GM19372 (cell line): ENCODE data around the gene CPXM2.

ENCODE experiments used
- ATAC-seq: cut with Tn5 transposase; IDR thresholded peaks from one replicate; pipeline ENCODE4 v1.9.1; 2021; ENCODE audit warnings: mild to moderate bottlenecking, low read depth, moderate library complexity; ENCODE audit not compliant: unreplicated experiment

CPXM2 gene

GRCh38 chr10:123852411-123852951 is 39.1 kb downstream of the CPXM2 start:
- ATAC-seq = no peak

DNA sequence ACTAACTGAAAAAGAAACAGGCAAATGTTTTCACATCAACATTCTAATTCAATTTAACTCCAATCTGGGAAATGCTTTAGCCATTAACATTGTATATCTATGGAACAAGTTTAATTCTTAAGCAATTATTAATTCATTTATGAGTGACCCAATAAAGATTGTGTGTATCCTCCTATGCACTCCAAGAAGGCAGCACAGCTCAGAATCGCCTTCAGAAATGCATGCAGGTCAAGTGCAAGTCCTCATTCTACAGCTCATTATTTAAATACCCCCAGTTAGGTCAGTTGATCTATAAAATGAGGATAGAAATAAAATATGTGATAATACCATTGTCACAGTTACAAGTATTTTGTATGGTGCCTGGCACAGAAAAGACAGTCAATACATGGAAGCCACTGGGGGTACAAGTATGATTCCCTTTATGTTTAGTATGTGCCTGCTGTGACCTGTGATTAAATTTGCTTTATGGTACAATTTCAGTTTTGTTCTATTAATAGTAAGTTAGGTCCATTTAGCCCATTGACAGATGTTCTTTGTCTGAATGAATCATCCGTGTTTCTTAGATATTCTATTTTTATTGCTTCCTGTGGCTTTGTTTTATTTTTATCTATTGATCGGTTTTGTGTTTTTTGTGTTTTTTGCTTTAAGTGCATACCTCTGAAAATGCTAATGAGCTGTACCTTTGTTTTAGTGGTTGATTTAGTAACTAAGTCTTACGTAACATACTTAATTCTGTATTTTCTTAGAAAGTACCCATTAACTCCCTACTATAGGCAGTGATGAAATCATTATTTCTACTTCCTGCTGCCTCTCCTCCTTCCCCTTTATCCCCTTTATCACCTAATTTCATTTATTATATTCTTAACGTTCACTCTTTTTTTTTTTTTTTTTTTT is 42.8 kb downstream of the CPXM2 start:
- ATAC-seq = peak; percentile 75

DNA sequence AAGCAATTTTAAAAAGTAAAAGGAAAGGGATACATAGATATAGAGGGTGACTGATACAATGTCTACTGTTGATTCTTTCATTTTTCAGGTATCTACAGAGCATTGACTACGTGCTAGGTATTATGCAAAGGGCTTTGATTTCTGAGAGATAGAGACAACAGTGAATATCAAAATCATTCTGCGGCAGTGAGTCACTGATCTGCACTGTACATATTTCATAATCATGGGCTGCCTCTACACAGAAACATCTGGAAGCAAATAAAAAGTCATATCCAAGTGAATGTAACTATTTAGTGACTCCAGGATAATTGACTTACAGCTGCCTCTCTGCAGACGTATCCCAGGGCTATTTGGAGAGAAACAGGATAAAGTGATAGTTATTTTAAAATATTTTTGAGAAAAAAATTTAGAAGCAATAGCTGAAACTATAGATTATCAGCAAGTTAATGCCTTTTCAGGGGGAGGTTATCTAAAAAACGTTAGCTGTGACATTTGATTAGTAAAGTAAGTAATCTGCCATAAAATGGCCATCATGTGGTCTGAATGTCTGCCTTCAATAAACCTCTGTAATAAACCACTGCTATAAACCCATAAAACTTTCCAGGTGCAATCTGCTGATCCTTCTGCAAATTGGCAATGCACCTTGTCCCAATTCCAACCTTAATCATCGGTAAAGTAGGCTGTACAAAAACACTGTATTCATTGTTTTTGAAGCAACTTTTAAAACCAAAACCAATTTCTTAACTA is 43.7 kb downstream of the CPXM2 start:
- no peak for ATAC-seq

- ATAC-seq = no peak
These were observed 47.8 kb downstream of the CPXM2 start for GRCh38 chr10:123843835-123844234.

DNA sequence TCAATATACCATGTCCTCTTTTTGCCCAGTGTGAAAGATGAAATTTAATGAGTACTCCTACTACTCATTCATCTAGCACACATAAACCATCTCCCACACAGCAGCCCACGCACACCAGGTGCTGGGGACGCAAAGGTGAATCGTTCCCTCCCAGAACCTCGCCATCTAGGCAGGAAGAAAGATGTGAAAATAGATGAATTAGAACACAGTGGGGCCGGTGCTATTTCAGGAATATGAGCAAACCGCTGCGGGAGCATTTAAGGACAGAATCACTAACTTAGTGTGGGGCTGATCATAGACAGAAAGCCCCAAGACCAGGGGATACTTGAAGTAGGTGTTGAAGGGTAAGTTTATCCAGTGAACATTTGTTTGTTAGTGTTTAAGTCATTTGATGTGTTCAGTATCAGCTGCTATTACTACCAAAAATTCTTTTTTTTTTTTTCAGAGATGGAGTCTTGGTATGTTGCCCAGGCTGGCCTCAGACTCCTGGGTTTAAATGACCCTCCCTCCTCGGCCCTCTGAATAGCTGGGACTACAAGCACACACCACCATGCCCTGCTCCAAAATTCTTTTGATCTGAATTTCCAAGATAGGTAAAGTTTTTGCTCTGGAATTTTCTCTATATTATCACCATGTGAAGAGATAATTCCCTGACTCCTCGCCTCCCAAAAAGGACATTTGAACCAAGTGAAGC is 48.8 kb downstream of the CPXM2 start:
- no peak for ATAC-seq

- ATAC-seq = no peak
These were observed 50.0 kb downstream of the CPXM2 start for GRCh38 chr10:123841560-123841959.

GRCh38 chr10:123841115-123841514 is 50.5 kb downstream of the CPXM2 start:
- ATAC-seq = no peak

DNA sequence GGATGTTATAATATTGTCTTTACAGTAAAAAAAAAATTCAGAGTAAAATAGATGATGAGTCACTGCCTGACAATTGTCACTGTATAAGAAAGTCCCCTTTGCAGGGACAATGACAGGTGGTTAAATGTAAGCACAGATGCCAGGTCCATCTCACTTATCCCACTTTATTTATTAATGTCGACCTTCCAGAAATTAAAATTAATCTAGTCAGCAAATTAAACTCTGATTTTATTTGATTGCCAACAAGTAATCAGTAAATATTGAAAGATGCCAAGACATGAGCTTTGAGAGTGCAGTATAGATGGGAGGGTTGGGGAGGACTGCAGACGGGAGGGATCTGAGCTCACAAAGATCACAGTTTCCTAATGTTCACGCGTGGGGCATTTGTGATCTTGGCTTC is 50.9 kb downstream of the CPXM2 start:
- ATAC-seq = no peak

DNA sequence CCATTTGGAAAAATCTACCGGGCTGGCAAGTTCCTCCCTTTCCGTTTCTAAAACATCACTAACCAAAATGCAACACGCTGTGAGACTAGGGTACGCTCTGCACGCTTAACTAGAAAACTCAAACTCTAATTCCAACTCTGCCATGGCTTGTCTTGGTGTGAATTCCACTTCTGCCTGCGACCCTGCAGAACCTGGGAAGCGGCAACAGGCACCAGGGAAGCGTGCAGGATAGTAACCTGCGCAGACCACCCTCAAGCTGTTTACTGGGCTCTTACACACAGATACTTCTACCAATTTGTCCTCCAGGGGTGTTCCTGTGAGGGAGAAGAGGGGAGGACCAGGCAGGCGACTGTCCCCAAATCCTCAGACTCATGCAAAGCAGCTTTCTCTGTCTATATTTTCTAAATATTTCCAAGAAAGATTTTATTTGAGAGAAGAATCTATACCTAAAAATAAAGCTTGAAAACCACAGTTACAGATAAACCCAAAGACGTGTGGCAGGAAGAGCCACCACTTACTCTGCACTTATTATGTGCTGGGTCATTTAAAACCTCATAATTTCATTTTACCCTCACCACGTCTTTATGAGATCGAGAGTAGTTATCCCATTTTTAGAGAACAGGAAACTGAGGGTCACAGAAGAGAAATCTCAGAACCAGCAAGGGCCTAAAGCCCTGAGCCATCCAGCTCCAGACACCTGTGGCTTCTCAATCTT is 52.9 kb downstream of the CPXM2 start:
- no peak for ATAC-seq

DNA sequence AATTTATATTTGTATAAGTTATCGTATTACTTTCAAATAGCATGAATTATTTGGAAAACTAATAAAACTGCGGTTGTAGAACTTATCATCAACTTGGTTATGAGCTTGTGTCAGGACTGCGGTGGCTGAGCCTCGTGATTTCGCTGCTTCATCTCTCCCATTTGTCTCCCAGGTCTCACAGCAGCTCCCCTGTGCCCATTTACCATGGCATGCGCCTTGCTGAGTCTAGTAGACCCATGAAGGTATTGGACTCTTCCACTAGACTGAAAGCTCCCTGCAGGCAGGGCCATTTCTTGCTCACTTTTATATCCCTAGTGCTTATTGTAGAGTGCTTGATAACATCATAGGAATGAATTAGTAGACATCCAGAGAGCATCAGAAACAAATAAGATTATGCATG is 53.9 kb downstream of the CPXM2 start:
- no peak for ATAC-seq

DNA sequence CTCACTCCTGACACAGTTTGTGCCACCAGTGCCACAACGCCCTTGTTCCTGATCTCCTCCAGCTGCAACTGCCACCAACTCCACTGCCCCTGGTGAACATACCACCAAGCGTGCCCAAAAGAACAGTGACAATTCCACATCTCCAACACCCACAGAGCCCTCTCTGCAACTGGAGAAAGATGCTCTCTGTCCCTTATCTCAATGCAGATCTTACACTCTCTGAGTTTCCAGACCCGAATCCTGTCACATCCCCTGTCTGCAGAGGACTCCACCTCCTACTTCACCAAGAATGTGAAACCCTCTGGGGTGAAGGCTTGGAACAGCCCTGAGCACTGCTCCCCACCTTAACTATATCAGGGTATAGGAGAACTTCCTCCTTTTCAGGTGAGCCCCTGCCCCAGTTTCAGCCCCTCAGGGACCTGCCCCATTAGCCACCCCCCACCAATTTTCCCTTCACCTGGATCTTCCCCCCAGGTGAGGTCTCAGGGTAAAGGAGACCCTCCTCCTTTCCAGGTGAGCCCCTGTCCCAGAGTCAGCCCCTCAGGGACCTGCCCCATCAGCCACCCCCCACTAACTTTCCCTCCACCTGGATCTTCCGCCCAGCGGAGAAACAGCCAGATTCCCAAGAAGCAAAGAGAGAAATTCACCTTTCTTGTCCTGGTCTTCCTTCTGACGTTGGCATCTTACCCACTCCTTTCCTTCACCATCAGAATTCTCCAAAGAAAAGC is 55.0 kb downstream of the CPXM2 start:
- no peak for ATAC-seq

DNA sequence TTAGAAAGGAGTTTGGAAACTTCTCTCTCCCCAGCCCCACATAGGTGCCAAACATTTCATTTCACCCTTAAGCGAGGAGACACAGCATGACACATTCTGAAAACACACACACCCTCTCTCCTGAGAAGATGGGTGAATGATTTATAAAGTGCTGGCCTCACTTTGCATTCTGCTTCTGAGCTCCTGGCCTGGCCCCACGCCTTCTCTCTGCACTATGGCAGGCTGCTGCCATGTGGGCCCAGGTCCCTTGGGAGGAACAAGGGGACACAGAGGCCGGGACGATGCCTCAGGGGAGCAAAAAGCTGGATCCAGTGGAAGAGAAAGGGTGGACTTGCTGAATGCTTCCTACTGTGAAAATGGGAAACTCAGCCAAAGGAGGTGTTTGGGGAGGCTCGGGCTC is 56.0 kb downstream of the CPXM2 start:
- peak; percentile 86 for ATAC-seq

DNA sequence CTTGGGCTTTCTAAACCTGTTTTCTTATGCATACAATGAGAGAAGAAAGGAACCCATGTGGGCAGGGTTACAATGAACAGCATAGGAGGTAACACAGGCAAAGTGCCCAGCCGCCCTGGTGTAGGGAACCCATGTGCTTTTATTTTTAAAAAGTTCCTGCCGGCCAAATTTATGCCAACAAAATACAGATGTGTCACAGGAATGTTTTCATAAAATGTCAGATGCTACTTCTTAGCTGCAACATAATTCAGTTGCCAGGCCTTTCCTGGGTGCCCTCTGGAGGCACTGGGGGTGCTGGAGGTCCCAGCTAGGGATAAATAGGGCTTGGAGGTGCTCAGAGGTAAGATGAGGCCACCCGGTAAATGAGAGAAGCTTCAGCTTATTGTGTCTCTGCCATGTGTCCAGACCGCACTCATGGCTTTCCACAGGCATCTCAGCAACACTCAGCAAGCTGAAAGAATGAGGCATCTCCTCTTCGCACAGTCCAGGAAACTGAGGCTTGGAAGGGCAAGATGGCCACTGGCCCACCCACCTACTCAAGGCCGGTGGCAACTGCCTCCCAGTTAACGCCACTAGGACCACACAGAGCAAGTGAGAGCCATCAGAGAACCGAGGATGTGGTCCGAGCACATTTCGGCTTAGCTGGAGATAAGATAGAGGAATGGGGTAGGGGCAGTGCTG is 58.3 kb downstream of the CPXM2 start:
- no peak for ATAC-seq

DNA sequence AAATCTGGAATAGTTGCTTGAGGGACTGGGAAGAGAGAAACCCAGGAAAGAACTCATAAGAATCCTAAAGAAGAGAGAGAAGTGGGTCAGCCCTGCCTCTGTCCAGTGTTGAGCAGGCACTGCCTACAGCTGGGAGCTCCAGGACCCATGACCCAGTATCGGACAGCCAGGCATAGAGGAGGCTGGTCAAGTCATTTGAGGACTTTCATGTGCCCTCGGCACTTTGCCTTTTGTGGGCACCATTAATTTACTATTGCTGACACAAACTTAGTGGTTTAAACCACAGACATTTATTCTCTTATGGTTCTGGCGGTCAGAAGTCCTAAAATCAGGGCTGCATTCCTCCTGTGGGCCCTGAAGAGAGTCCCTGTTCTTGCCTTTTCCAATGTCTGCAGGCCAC is 60.3 kb downstream of the CPXM2 start:
- no peak for ATAC-seq

DNA sequence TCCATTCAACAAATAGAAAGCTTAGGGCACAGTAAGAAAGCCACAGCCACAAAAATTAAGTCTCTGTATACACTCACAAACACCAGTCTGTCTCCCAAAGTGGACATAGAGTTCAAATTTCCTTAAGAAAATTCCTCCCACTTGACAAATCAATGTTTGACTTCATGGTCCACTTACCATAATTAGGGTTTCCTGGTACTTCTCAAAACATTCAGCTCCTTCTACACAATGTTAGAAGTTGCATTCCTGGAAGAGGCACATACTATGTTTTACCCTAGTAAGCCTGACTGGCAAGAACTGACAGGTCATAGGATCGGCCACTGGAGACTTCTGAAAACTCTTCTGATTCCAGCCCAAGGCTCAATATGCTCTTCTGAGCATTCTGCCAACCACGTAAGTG is 70.5 kb downstream of the CPXM2 start:
- no peak for ATAC-seq

- ATAC-seq = no peak
These were observed 82.0 kb downstream of the CPXM2 start for GRCh38 chr10:123809632-123810031.

- ATAC-seq = no peak
These were observed 82.7 kb downstream of the CPXM2 start for GRCh38 chr10:123808906-123809305.

- no peak for ATAC-seq
These were observed 83.3 kb downstream of the CPXM2 start for GRCh38 chr10:123808286-123808685.

DNA sequence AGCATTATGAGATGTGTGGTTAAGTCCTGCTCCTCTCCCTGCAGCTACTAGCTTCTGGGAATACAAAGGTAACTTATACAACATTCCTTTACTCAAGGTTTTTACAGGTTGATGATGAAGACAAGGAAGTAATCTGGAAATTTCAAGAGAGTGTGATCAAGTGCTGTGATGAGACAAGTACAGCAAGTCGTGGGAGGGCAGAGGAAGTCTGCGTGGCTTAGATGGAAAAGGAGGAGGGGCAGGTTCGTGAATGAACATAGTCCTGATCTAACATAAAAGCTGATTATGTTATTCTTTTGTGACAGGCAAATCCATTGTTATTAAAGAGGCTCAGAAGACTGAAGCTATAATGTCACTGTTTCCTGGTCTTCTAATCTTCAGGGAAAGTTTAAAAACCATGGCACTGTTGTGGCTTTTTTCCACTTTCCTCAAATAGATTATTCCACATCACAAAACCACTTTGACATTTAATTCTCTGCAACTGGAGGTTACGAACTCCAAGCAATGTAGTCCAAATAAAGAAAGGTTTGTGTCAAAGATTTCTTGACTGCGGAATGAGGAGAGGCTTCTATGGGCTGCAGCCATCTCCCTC is 84.1 kb downstream of the CPXM2 start:
- no peak for ATAC-seq
